ENCODE data around the gene EMC6.

Gene EMC6

GRCh38 chr17:3641717-3642486 lies 26.7 kb upstream of the EMC6 start:
- DNase-seq (ENCODE audit: low read depth, low spot score) = no peak
- TF ChIP-seq YY1 (IDR thresholded peaks at IDR 0.05; ENCODE audit: insufficient read depth, insufficient read length) = no peak
- no peak for TF ChIP-seq ZNF274 (IDR thresholded peaks at IDR 0.05; ENCODE audit: low read depth, low read length)
- no peak for TF ChIP-seq SUZ12 (IDR thresholded peaks at IDR 0.05; ENCODE audit: extremely low read depth, insufficient read depth, insufficient read length)

GRCh38 chr17:3643889-3644349 lies 24.7 kb upstream of the EMC6 start:
- H3K27me3 ChIP-seq (ENCODE audit: insufficient read depth, insufficient read length) = no peaks in the 10 kb centered on the region
- no peak overlapping the region for H3K9ac ChIP-seq (ENCODE audit: insufficient read length, low read depth)
- no peak for DNase-seq (ENCODE audit: low read depth, low spot score)
- TF ChIP-seq SUZ12 (IDR thresholded peaks at IDR 0.05; ENCODE audit: extremely low read depth, insufficient read depth, insufficient read length) (no peak), YY1 (IDR thresholded peaks at IDR 0.05; ENCODE audit: insufficient read depth, insufficient read length) (no peak), ZNF274 (IDR thresholded peaks at IDR 0.05; ENCODE audit: low read depth, low read length) (no peak)
- H3K4me1 ChIP-seq (ENCODE audit: insufficient read depth, insufficient read length) = peaks cover 9% of the 10 kb centered on the region
- peaks cover 69% of the 10 kb centered on the region for H3K36me3 ChIP-seq (ENCODE audit: insufficient read depth, insufficient read length, low read length)
- no peak overlapping the region for H3K4me3 ChIP-seq (ENCODE audit: insufficient read length, low read depth)
- no peaks in the 10 kb centered on the region for H3K9me3 ChIP-seq (ENCODE audit: insufficient read depth, low read length)

More at GRCh38 chr17:3641717-3642486, 26.7 kb upstream of the EMC6 start:
- Histone ChIP-seq H3K9ac (ENCODE audit: insufficient read length, low read depth) (no peak overlapping the region), H3K9me3 (ENCODE audit: insufficient read depth, low read length) (no peaks in the 10 kb centered on the region), H3K36me3 (ENCODE audit: insufficient read depth, insufficient read length, low read length) (peaks cover 61% of the 10 kb centered on the region), H3K4me1 (ENCODE audit: insufficient read depth, insufficient read length) (peaks cover 9% of the 10 kb centered on the region), H3K4me3 (ENCODE audit: insufficient read length, low read depth) (no peak overlapping the region), H3K27me3 (ENCODE audit: insufficient read depth, insufficient read length) (no peaks in the 10 kb centered on the region)

- H3K9me3 ChIP-seq (ENCODE audit: insufficient read depth, low read length) = no peaks in the 10 kb centered on the region
- no peak overlapping the region for H3K4me3 ChIP-seq (ENCODE audit: insufficient read length, low read depth)
- H3K36me3 ChIP-seq (ENCODE audit: insufficient read depth, insufficient read length, low read length) = peaks cover 75% of the 10 kb centered on the region
- no peaks in the 10 kb centered on the region for H3K27me3 ChIP-seq (ENCODE audit: insufficient read depth, insufficient read length)
- DNase-seq (ENCODE audit: low read depth, low spot score) = no peak
- TF ChIP-seq SUZ12 (IDR thresholded peaks at IDR 0.05; ENCODE audit: extremely low read depth, insufficient read depth, insufficient read length) (no peak), ZNF274 (IDR thresholded peaks at IDR 0.05; ENCODE audit: low read depth, low read length) (no peak), YY1 (IDR thresholded peaks at IDR 0.05; ENCODE audit: insufficient read depth, insufficient read length) (no peak)
- no peak overlapping the region for H3K9ac ChIP-seq (ENCODE audit: insufficient read length, low read depth)
- peaks cover 7% of the 10 kb centered on the region for H3K4me1 ChIP-seq (ENCODE audit: insufficient read depth, insufficient read length)
Measured at GRCh38 chr17:3645310-3645709, 23.3 kb upstream of the EMC6 start.

GRCh38 chr17:3647251-3647650 lies 21.4 kb upstream of the EMC6 start:
- no peak for DNase-seq (ENCODE audit: low read depth, low spot score)
- Histone ChIP-seq H3K27me3 (ENCODE audit: insufficient read depth, insufficient read length) (no peaks in the 10 kb centered on the region), H3K4me1 (ENCODE audit: insufficient read depth, insufficient read length) (peaks cover 2% of the 10 kb centered on the region), H3K36me3 (ENCODE audit: insufficient read depth, insufficient read length, low read length) (peaks cover 71% of the 10 kb centered on the region), H3K9me3 (ENCODE audit: insufficient read depth, low read length) (no peaks in the 10 kb centered on the region), H3K9ac (ENCODE audit: insufficient read length, low read depth) (no peak overlapping the region), H3K4me3 (ENCODE audit: insufficient read length, low read depth) (no peak overlapping the region)
- no peak for TF ChIP-seq YY1 (IDR thresholded peaks at IDR 0.05; ENCODE audit: insufficient read depth, insufficient read length)
- no peak for TF ChIP-seq ZNF274 (IDR thresholded peaks at IDR 0.05; ENCODE audit: low read depth, low read length)
- TF ChIP-seq SUZ12 (IDR thresholded peaks at IDR 0.05; ENCODE audit: extremely low read depth, insufficient read depth, insufficient read length) = no peak

- DNase-seq (ENCODE audit: low read depth, low spot score) = no peak
- H3K9ac ChIP-seq (ENCODE audit: insufficient read length, low read depth) = no peak overlapping the region
- peaks cover 77% of the 10 kb centered on the region for H3K36me3 ChIP-seq (ENCODE audit: insufficient read depth, insufficient read length, low read length)
- no peak for TF ChIP-seq ZNF274 (IDR thresholded peaks at IDR 0.05; ENCODE audit: low read depth, low read length)
- TF ChIP-seq SUZ12 (IDR thresholded peaks at IDR 0.05; ENCODE audit: extremely low read depth, insufficient read depth, insufficient read length) = no peak
- no peak for TF ChIP-seq YY1 (IDR thresholded peaks at IDR 0.05; ENCODE audit: insufficient read depth, insufficient read length)
- no peaks in the 10 kb centered on the region for H3K27me3 ChIP-seq (ENCODE audit: insufficient read depth, insufficient read length)
- H3K9me3 ChIP-seq (ENCODE audit: insufficient read depth, low read length) = no peaks in the 10 kb centered on the region
- H3K4me1 ChIP-seq (ENCODE audit: insufficient read depth, insufficient read length) = peaks cover 2% of the 10 kb centered on the region
- no peak overlapping the region for H3K4me3 ChIP-seq (ENCODE audit: insufficient read length, low read depth)
Measured at GRCh38 chr17:3647769-3648555, 20.6 kb upstream of the EMC6 start.

GRCh38 chr17:3655766-3656165 lies 12.8 kb upstream of the EMC6 start:
- no peak for DNase-seq (ENCODE audit: low read depth, low spot score)
- H3K9me3 ChIP-seq (ENCODE audit: insufficient read depth, low read length) = no peaks in the 10 kb centered on the region
- no peaks in the 10 kb centered on the region for H3K27me3 ChIP-seq (ENCODE audit: insufficient read depth, insufficient read length)
- H3K9ac ChIP-seq (ENCODE audit: insufficient read length, low read depth) = no peak overlapping the region
- peaks cover 11% of the 10 kb centered on the region for H3K4me1 ChIP-seq (ENCODE audit: insufficient read depth, insufficient read length)
- TF ChIP-seq ZNF274 (IDR thresholded peaks at IDR 0.05; ENCODE audit: low read depth, low read length) (no peak), YY1 (IDR thresholded peaks at IDR 0.05; ENCODE audit: insufficient read depth, insufficient read length) (no peak), SUZ12 (IDR thresholded peaks at IDR 0.05; ENCODE audit: extremely low read depth, insufficient read depth, insufficient read length) (no peak)
- peaks cover 39% of the 10 kb centered on the region for H3K36me3 ChIP-seq (ENCODE audit: insufficient read depth, insufficient read length, low read length)
- no peak overlapping the region for H3K4me3 ChIP-seq (ENCODE audit: insufficient read length, low read depth)

GRCh38 chr17:3656353-3656752 lies 12.3 kb upstream of the EMC6 start:
- Histone ChIP-seq H3K4me1 (ENCODE audit: insufficient read depth, insufficient read length) (peaks cover 11% of the 10 kb centered on the region), H3K9me3 (ENCODE audit: insufficient read depth, low read length) (no peaks in the 10 kb centered on the region), H3K4me3 (ENCODE audit: insufficient read length, low read depth) (no peak overlapping the region), H3K36me3 (ENCODE audit: insufficient read depth, insufficient read length, low read length) (peaks cover 43% of the 10 kb centered on the region), H3K9ac (ENCODE audit: insufficient read length, low read depth) (no peak overlapping the region), H3K27me3 (ENCODE audit: insufficient read depth, insufficient read length) (no peaks in the 10 kb centered on the region)
- no peak for TF ChIP-seq ZNF274 (IDR thresholded peaks at IDR 0.05; ENCODE audit: low read depth, low read length)
- TF ChIP-seq SUZ12 (IDR thresholded peaks at IDR 0.05; ENCODE audit: extremely low read depth, insufficient read depth, insufficient read length) = no peak
- no peak for TF ChIP-seq YY1 (IDR thresholded peaks at IDR 0.05; ENCODE audit: insufficient read depth, insufficient read length)
- no peak for DNase-seq (ENCODE audit: low read depth, low spot score)

All from NT2/D1 (cell line).